Measurements from ENCODE around the gene UBE3D. TPM values are rescaled to one million over a fixed set of nuclear protein-coding genes. Genes with fewer than 3 reads are reported as not detected.
A peak's percentile ranks its signal among the peaks of the same experiment; 100 is the strongest.

The UBE3D gene
- total RNA-seq, 1 experiment from 2014 or later, result 10.7 TPM

DNA sequence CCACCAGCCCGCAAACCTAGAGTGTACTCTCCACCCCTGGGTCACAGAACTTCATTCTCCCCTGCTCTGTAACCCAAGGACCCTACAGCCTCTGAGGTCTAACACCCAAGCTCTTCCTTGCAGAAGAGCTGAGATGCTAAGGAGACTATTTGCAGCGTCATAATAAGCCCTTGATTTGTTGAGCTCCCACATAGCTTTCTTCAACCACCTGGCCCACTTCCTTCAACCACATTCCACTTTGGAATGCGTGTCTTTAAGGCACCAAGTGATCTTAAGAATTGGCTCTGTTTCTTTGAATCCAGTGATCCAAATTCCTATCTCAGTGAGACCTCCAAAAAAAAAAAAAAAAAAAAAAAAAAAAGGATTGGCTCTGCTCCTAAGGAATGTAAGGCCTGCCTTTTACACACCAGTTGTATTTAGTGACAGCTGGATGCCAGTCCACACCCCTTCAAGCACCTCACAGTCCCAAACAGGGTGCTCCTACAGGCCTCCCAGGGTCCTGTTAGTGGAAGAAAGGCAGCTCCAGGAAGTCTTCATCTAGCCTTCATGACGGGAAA, 106.2 kb downstream of the UBE3D start:
- peak overlapping the region; percentile 95 for H3K27ac ChIP-seq (ENCODE audit: insufficient read length, low read depth, low read length)
- WGBS (ENCODE audit: extremely low coverage, insufficient read length, low lambda C conversion rate), result no CpG with 5 or more reads among the region's 4 CpGs
- no peak overlapping the region for H4K91ac ChIP-seq (ENCODE audit: insufficient read length, low read depth, low read length)
- H3K4me3 Mint-ChIP-seq, result peak overlapping the region in 1 of 2 experiments; percentile 6; a peak in 1 of 5 replicates
- no peaks in the 10 kb centered on the region for H3K23me2 ChIP-seq (ENCODE audit: insufficient read length, low read depth, low read length, poor library complexity, severe bottlenecking)
- TF ChIP-seq, protein P1, sequence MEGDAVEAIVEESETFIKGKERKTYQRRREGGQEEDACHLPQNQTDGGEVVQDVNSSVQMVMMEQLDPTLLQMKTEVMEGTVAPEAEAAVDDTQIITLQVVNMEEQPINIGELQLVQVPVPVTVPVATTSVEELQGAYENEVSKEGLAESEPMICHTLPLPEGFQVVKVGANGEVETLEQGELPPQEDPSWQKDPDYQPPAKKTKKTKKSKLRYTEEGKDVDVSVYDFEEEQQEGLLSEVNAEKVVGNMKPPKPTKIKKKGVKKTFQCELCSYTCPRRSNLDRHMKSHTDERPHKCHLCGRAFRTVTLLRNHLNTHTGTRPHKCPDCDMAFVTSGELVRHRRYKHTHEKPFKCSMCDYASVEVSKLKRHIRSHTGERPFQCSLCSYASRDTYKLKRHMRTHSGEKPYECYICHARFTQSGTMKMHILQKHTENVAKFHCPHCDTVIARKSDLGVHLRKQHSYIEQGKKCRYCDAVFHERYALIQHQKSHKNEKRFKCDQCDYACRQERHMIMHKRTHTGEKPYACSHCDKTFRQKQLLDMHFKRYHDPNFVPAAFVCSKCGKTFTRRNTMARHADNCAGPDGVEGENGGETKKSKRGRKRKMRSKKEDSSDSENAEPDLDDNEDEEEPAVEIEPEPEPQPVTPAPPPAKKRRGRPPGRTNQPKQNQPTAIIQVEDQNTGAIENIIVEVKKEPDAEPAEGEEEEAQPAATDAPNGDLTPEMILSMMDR (conservative IDR thresholded peaks at IDR 0.05), result no peak
- H4K5ac ChIP-seq (ENCODE audit: insufficient read length, low read depth, low read length), result peak overlapping the region; percentile 86
- no peak overlapping the region for H4K8ac ChIP-seq (replicated peaks; ENCODE audit: insufficient read length, low read depth, low read length)
- no peak overlapping the region for H2BK5ac ChIP-seq (ENCODE audit: insufficient read length, low read length)
- H3K27ac Mint-ChIP-seq, result peak overlapping the region; percentile 95 to 99 (median 96)
- no peak overlapping the region for H2BK120ac ChIP-seq (ENCODE audit: low read depth, low read length, poor library complexity, severe bottlenecking)
- H3K79me2 ChIP-seq (ENCODE audit: insufficient read depth, low read length), result no peaks in the 10 kb centered on the region
- H3K36me3 Mint-ChIP-seq (ENCODE audit: insufficient read depth in 1 of 3, low read depth in 3 of 3), result peaks cover 5 to 7% (median 5%) of the 10 kb centered on the region in 3 experiments; a peak in 6 of 7 replicates
- H2BK15ac ChIP-seq (ENCODE audit: low read depth, low read length), result no peak overlapping the region
- H3K9me3 ChIP-seq (ENCODE audit: control insufficient read depth, low read depth, low read length), result no peaks in the 10 kb centered on the region
- no peak overlapping the region for H3K56ac ChIP-seq (ENCODE audit: insufficient read length, low read depth, low read length)
- no peaks in the 10 kb centered on the region for H3K27me3 ChIP-seq (ENCODE audit: insufficient read depth, low read length)
- DNase-seq, result peak; percentile 45
- no peak overlapping the region for H3T11ph ChIP-seq (ENCODE audit: low read length)
- H2AK5ac ChIP-seq (ENCODE audit: insufficient read length, low read length), result no peak overlapping the region
- no peaks in the 10 kb centered on the region for H4K20me1 ChIP-seq (ENCODE audit: control insufficient read depth, insufficient read depth, insufficient read length)
- peaks cover 5% of the 10 kb centered on the region; the same call in 1 of the 2 replicates for H3K4me1 ChIP-seq (ENCODE audit: insufficient read depth, low read length)
- H3K4me2 ChIP-seq (ENCODE audit: insufficient read depth, insufficient read length, low read length), result no peak overlapping the region
- no peak overlapping the region for H2AFZ ChIP-seq (ENCODE audit: low read length)
- peaks cover 25 to 29% of the 10 kb centered on the region in 2 experiments for H3K4me1 Mint-ChIP-seq
- H2BK20ac ChIP-seq (ENCODE audit: low read depth, low read length, poor library complexity, severe bottlenecking), result no peak overlapping the region
- H3K79me1 ChIP-seq (ENCODE audit: insufficient read depth, low read depth, low read length, poor library complexity, severe bottlenecking), result no peaks in the 10 kb centered on the region
- no peak overlapping the region for H3K23ac ChIP-seq (ENCODE audit: insufficient read length, low read depth, low read length)
- no peak overlapping the region for H3K14ac ChIP-seq (ENCODE audit: insufficient read depth, low read length)
- peak overlapping the region; percentile 81 for H3K18ac ChIP-seq (ENCODE audit: insufficient read length, low read depth, low read length)
- H3K4ac ChIP-seq (ENCODE audit: low read depth, low read length), result no peak overlapping the region
- no peak overlapping the region for H3K9ac ChIP-seq (ENCODE audit: extremely low read depth, insufficient read length, low read length)
- peak overlapping the region; percentile 98 for H2BK12ac ChIP-seq (ENCODE audit: insufficient read length, low read depth, low read length)
- no peaks in the 10 kb centered on the region for H3K27me3 Mint-ChIP-seq (ENCODE audit: low read depth)
- H3K9me3 Mint-ChIP-seq, result no peaks in the 10 kb centered on the region

Data from H9 (cell line).